CD14-positive monocyte (primary cell): Measurements from ENCODE around the gene PRMT5. TPM values are rescaled to one million over a fixed set of nuclear protein-coding genes. Genes with fewer than 3 reads are reported as not detected.

Experiments
- DNase-seq, 3 donors: peaks; one replicate each; pipeline ENCODE4 v3.0.0-alpha.2; 2011 to 2022
- H2AFZ ChIP-seq: 2 replicates; pipeline ENCODE4 v1.6.0; 2012; ENCODE audit warnings: mild to moderate bottlenecking, low read depth, low read length, inconsistent platforms; ENCODE audit not compliant: insufficient read depth, poor library complexity, severe bottlenecking
- H3K27ac ChIP-seq, 2 donors: 1 replicate in 1 of 2; 2 replicates in 1 of 2; pipeline ENCODE4 v1.5.1; 2012 to 2013; ENCODE audit warnings: low read length in 2 of 2, control low read depth in 1 of 2, inconsistent platforms in 1 of 2, low read depth in 1 of 2, mild to moderate bottlenecking in 1 of 2
- H3K27me3 ChIP-seq, 2 donors: one replicate each; pipeline versions ENCODE4 v1.6.0 to v1.6.1; 2011 to 2013; ENCODE audit warnings: low read length in 2 of 2; ENCODE audit not compliant: control insufficient read depth in 2 of 2, insufficient read depth in 2 of 2
- H3K36me3 ChIP-seq, 2 donors: replicated peaks in 1 of 2; 1 replicate in 1 of 2; 2 replicates in 1 of 2; pipeline versions ENCODE4 v1.5.1 to v1.6.1; 2012 to 2013; ENCODE audit warnings: low read length in 2 of 2, control low read depth in 1 of 2, inconsistent platforms in 1 of 2, mild to moderate bottlenecking in 1 of 2; ENCODE audit not compliant: insufficient read depth in 2 of 2, control insufficient read depth in 1 of 2
- H3K4me1 ChIP-seq, 2 donors: 1 replicate in 1 of 2; 2 replicates in 1 of 2; pipeline versions ENCODE4 v1.5.1 to v1.6.1; 2012 to 2013; ENCODE audit warnings: low read length in 2 of 2, control low read depth in 1 of 2, inconsistent platforms in 1 of 2, mild to moderate bottlenecking in 1 of 2, moderate library complexity in 1 of 2; ENCODE audit not compliant: insufficient read depth in 2 of 2, control insufficient read depth in 1 of 2
- H3K4me2 ChIP-seq: replicated peaks from 2 replicates; pipeline ENCODE3; 2012; ENCODE audit warnings: low read length, moderate library complexity, mild to moderate bottlenecking; ENCODE audit not compliant: poor library complexity, severe bottlenecking; ENCODE audit errors: extremely low read depth
- H3K4me3 ChIP-seq, 3 experiments: fragments of 200-600 bp in 1 of 3; sonication (generic) in 1 of 3; replicated peaks in 1 of 3; 1 replicate in 2 of 3; 2 replicates in 1 of 3; pipeline ENCODE4 v1.5.1; 2011 to 2013; ENCODE audit warnings: low read length in 3 of 3, mild to moderate bottlenecking in 3 of 3, control low read depth in 2 of 3, low read depth in 2 of 3, inconsistent platforms in 1 of 3, moderate library complexity in 1 of 3
- H3K79me2 ChIP-seq: 2 replicates; pipeline ENCODE4 v1.6.0; 2012; ENCODE audit warnings: mild to moderate bottlenecking, control low read depth, inconsistent platforms, low read length, moderate library complexity; ENCODE audit not compliant: insufficient read depth
- H3K9ac ChIP-seq: 2 replicates; pipeline ENCODE4 v1.6.0; 2017; ENCODE audit warnings: low read length, mild to moderate bottlenecking; ENCODE audit not compliant: insufficient read depth, poor library complexity, severe bottlenecking
- H3K9me3 ChIP-seq, 2 donors: replicated peaks in 1 of 2; 1 replicate in 1 of 2; 2 replicates in 1 of 2; pipeline versions ENCODE4 v1.5.1 to v1.6.1; 2012 to 2013; ENCODE audit warnings: low read length in 2 of 2, control low read depth in 1 of 2; ENCODE audit not compliant: control insufficient read depth in 1 of 2, insufficient read depth in 1 of 2
- H4K20me1 ChIP-seq: 2 replicates; pipeline ENCODE4 v1.6.0; 2012; ENCODE audit warnings: mild to moderate bottlenecking, low read length, control low read depth, moderate library complexity; ENCODE audit not compliant: insufficient read depth
- H3K27ac Mint-ChIP-seq, 7 donors: one replicate each; pipeline ENCODE4 v1.8.0; 2020; ENCODE audit warnings: mild to moderate bottlenecking in 7 of 7, mixed read lengths in 7 of 7, moderate library complexity in 6 of 7, inconsistent platforms in 2 of 7
- H3K27me3 Mint-ChIP-seq, 3 donors: one replicate each; pipeline ENCODE4 v1.8.0; 2021 to 2022; ENCODE audit warnings: low read depth in 3 of 3, mild to moderate bottlenecking in 3 of 3, mixed read lengths in 3 of 3, moderate library complexity in 3 of 3, inconsistent platforms in 1 of 3
- H3K36me3 Mint-ChIP-seq, 2 donors: one replicate each; pipeline ENCODE4 v1.8.0; 2020; ENCODE audit warnings: mixed read lengths in 2 of 2, inconsistent platforms in 1 of 2, mild to moderate bottlenecking in 1 of 2
- H3K4me1 Mint-ChIP-seq: one replicate; pipeline ENCODE4 v1.8.0; 2020; ENCODE audit warnings: mild to moderate bottlenecking, mixed read lengths
- H3K4me3 Mint-ChIP-seq, 2 donors: one replicate each; pipeline ENCODE4 v1.8.0; 2020; ENCODE audit warnings: mild to moderate bottlenecking in 2 of 2, mixed read lengths in 2 of 2, moderate library complexity in 1 of 2
- H3K9me3 Mint-ChIP-seq, 7 donors: one replicate each; pipeline ENCODE4 v1.8.0; 2020 to 2022; ENCODE audit warnings: mixed read lengths in 7 of 7, mild to moderate bottlenecking in 6 of 7, moderate library complexity in 6 of 7, inconsistent platforms in 2 of 7
- CTCF ChIP-seq: fragments of 200-600 bp; IDR thresholded peaks from one replicate; pipeline ENCODE4 v1.8.0; 2022; ENCODE audit warnings: antibody characterized with exemption, mild to moderate bottlenecking
- WGBS: methylation state at CpG from one replicate; pipeline ENCODE4 v1.1.5; 2013; ENCODE audit warnings: missing lambda C conversion rate; ENCODE audit not compliant: insufficient coverage; 5-methylcytosine and 5-hydroxymethylcytosine counted together
- intact Hi-C, 2 donors: fragments of 100-400 bp; cut with micrococcal nuclease; formaldehyde crosslinking; loops; one replicate each; pipeline versions ENCODE4 v1.15.0 to v1.15.1; 2023
- polyA plus RNA-seq, 3 donors: library from polyadenylated mRNA; depleted of rRNA in 1 of 3; unstranded in 2 of 3; stranded (reverse) in 1 of 3; fragments of 300-500 nt in 2 of 3; fragments of >200 nt in 1 of 3; fragmentation: Illumina TruSeq in 2 of 3; gene quantifications; 1 replicate in 2 of 3; 2 replicates in 1 of 3; pipeline ENCODE4 v1.2.3, GENCODE V29; 2012 to 2021

PRMT5 gene
- polyA plus RNA-seq, 3 donors, result 38.7 to 44.4 (median 44.1) TPM

DNA sequence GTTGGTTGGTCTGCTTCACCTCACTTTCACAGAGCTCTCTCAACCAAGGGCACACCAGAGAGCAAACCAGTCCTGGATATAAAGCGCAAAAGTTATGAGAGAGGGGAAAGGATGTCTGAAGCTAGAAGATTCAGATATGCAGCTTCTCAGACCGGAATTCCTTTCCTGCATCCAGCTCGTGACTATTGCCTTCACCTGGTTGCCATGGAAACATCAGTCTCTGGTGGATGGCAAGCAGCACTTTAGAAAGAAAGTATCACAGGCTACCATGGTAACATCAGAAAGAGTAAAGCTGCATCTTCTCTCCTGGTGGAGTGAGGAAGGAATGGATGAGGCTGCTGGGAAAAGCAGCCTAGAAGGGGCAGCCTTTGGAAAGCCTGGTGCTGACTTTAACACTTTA is 32.4 kb downstream of the PRMT5 start:
- Histone ChIP-seq H2AFZ (no peak overlapping the region), H3K4me2 (no peak overlapping the region), H3K27me3 (no peaks in the 10 kb centered on the region), H3K79me2 (no peaks in the 10 kb centered on the region), H3K4me1 (no peaks in the 10 kb centered on the region), H3K27ac (no peak overlapping the region), H3K9ac (no peak overlapping the region), H4K20me1 (peaks cover 3% of the 10 kb centered on the region), H3K4me3 (no peak overlapping the region), H3K9me3 (no peaks in the 10 kb centered on the region), H3K36me3 (peaks cover 31 to 78% of the 10 kb centered on the region in 2 donors)
- no peaks in the 10 kb centered on the region for H3K27me3 Mint-ChIP-seq
- no peaks in the 10 kb centered on the region for H3K9me3 Mint-ChIP-seq
- no peak overlapping the region for H3K4me3 Mint-ChIP-seq
- intact Hi-C loops, result no loop called here
- H3K27ac Mint-ChIP-seq, result peak overlapping the region in 2 of 7 donors; percentile 18 to 80
- WGBS, result 93% methylated on average over 2 of the region's 3 CpGs
- peaks cover 56 to 71% of the 10 kb centered on the region in 2 donors for H3K36me3 Mint-ChIP-seq
- no peak for DNase-seq
- TF ChIP-seq CTCF, result no peak
- peaks cover 2% of the 10 kb centered on the region for H3K4me1 Mint-ChIP-seq

- H3K4me3 ChIP-seq, result no peak overlapping the region
- H3K79me2 ChIP-seq, result no peaks in the 10 kb centered on the region
- Mint-ChIP-seq H3K4me3 (no peak overlapping the region), H3K4me1 (peaks cover 2% of the 10 kb centered on the region), H3K9me3 (no peaks in the 10 kb centered on the region), H3K27ac (peak overlapping the region in 3 of 7 donors; percentile 1 to 80 (median 52)), H3K27me3 (no peaks in the 10 kb centered on the region), H3K36me3 (peaks cover 52 to 67% of the 10 kb centered on the region in 2 donors)
- no peaks in the 10 kb centered on the region for H3K4me1 ChIP-seq
- no peaks in the 10 kb centered on the region for H3K9me3 ChIP-seq
- H4K20me1 ChIP-seq, result no peaks in the 10 kb centered on the region
- 96% methylated on average over 5 of the region's 5 CpGs for WGBS
- H3K9ac ChIP-seq, result no peak overlapping the region
- H3K36me3 ChIP-seq, result peaks cover 27 to 74% of the 10 kb centered on the region in 2 donors
- H2AFZ ChIP-seq, result no peak overlapping the region
- no peak for TF ChIP-seq CTCF
- intact Hi-C loops, result no loop called here
- DNase-seq, result no peak
- no peaks in the 10 kb centered on the region for H3K27me3 ChIP-seq
- H3K4me2 ChIP-seq, result no peak overlapping the region
- no peak overlapping the region for H3K27ac ChIP-seq
Measured at GRCh38 chr14:22896356-22896755, 32.8 kb downstream of the PRMT5 start.
